ENCODE results near the gene TRIM44.
A peak's percentile ranks its signal among the peaks of the same experiment; 100 is the strongest.
"Not testable (repeated sequence)": the region's sequence is repeated elsewhere in the genome, so short reads cannot be mapped to it uniquely, and the experiment has no call there.

TRIM44 gene

DNA sequence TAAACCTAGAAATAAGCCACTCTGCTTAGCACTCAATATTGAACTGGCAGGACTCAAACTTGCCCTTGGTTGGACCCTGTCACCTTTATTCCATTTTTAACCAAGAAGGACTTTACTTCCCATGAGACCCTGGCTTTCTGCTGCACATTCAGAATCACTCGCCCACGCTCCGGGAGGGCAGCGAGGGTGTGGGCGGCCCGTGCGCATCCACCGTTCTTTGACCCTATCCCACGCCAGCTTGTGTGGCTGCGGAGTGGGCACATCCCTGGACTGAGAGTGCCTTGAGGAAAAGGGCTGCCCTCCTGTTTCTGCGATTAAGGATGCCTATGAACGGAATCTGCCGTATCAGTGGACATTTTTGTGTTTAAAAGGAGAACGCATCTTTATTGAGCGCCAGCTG lies 39.6 kb downstream of the TRIM44 start:
- TF ChIP-seq, protein P1, sequence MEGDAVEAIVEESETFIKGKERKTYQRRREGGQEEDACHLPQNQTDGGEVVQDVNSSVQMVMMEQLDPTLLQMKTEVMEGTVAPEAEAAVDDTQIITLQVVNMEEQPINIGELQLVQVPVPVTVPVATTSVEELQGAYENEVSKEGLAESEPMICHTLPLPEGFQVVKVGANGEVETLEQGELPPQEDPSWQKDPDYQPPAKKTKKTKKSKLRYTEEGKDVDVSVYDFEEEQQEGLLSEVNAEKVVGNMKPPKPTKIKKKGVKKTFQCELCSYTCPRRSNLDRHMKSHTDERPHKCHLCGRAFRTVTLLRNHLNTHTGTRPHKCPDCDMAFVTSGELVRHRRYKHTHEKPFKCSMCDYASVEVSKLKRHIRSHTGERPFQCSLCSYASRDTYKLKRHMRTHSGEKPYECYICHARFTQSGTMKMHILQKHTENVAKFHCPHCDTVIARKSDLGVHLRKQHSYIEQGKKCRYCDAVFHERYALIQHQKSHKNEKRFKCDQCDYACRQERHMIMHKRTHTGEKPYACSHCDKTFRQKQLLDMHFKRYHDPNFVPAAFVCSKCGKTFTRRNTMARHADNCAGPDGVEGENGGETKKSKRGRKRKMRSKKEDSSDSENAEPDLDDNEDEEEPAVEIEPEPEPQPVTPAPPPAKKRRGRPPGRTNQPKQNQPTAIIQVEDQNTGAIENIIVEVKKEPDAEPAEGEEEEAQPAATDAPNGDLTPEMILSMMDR (IDR thresholded peaks at IDR 0.05) = no peak
- no peak for TF ChIP-seq ZFX (IDR thresholded peaks at IDR 0.05; ENCODE audit: borderline replicate concordance)
- H3K27ac ChIP-seq = no peak overlapping the region

DNA sequence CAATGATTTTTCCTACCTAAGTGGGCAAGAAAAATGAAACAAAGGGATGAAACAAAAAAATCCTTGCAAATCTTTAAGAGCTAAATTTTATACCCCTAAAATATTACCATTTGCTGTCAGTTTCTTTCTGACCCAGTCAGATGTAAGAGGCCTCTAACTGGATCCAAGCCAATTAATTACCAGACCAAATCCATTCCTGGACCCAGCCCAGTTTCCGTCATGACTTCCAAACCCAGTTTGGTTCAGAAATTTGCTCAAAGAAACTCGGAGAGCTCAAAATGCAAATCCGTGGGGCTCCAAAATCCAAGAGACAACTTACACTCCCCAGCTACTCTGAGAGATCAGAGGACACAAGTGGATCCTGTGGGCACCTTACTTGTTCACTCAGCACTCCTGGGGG lies 46.8 kb downstream of the TRIM44 start:
- TF ChIP-seq, protein P1 (IDR thresholded peaks at IDR 0.05) = no peak
- no peak for TF ChIP-seq ZFX (IDR thresholded peaks at IDR 0.05; ENCODE audit: borderline replicate concordance)
- no peak overlapping the region for H3K27ac ChIP-seq

DNA sequence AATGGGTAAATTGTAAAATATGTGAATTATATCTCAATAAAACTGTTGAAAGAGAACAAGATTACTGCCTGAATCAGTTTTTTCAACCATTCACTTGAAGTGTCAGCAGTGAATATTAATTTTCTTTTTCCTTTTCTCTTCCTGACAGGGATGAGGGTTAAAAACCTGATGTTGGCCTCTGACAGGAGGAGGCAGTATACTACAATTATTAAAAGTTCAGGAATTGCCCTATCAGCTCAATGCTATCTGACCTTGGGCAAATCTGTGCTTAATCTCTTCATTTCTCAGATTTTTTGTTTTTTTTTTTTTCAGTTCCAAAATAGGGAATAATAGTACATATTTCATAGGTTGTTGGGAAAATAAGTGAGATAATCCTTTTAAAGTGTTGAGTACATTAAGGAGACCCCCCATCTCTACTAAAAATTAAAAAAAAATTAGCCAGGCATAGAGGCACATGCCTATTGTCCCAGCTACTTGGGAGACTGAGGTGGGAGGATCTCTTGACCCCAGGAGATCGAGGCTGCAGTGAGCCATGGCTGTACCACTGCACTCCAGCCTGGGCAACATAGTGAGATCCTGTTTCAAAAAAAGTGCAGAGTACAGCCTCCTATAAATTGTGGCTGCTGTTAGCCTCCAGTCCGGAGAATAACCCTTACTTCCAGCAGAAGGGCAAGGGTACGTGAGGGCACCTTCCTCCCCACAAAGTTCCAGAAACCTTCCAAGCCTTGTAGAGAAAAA lies 48.8 kb downstream of the TRIM44 start:
- TF ChIP-seq ZFX (IDR thresholded peaks at IDR 0.05; ENCODE audit: borderline replicate concordance) = no peak
- TF ChIP-seq, protein P1 (IDR thresholded peaks at IDR 0.05) = 0 out of 2 replicates have a peak, but pooled peaks have one; percentile 7
- no peak overlapping the region for H3K27ac ChIP-seq

DNA sequence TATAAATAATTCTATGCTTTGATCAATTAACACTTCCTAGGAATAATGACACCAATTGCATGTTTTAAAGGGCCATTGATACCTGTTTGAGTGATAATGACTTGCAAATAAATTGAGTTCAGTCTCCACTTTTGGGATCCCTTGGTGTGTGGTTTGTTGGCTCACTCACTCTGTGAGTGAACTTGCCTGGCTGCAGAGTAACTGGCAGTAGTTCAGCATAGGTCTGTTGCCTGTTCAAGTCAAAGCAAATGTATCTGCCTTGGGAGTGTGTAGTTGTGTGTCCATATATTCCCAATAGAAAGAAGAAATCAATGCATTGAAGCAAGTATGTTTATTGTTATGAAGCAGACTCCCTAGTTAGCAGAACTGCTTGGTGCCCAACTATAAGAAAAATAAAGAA lies 49.3 kb downstream of the TRIM44 start:
- no peak overlapping the region for H3K27ac ChIP-seq
- no peak for TF ChIP-seq ZFX (IDR thresholded peaks at IDR 0.05; ENCODE audit: borderline replicate concordance)
- TF ChIP-seq, protein P1 (IDR thresholded peaks at IDR 0.05) = no peak

DNA sequence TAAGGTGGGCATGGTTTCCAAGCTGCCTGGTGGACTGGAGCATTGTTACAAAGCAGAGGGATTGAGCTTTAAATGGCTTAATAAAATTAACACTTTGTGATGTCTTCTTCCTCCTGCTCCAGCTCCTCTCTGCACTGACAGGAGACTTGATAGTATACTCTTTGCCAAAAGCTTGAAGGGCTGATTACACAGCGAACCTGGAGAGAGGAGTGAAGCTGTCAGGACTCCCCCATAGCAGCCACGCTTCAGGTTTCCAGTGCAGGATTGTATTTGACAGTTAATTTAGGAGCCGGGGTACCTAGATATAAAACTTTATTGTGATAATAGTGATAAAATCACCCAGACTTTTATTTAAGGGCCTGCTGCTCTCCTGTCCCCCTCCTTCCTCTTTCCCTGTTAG lies 50.0 kb downstream of the TRIM44 start:
- H3K27ac ChIP-seq = no peak overlapping the region
- TF ChIP-seq, protein P1 (IDR thresholded peaks at IDR 0.05) = no peak
- no peak for TF ChIP-seq ZFX (IDR thresholded peaks at IDR 0.05; ENCODE audit: borderline replicate concordance)

DNA sequence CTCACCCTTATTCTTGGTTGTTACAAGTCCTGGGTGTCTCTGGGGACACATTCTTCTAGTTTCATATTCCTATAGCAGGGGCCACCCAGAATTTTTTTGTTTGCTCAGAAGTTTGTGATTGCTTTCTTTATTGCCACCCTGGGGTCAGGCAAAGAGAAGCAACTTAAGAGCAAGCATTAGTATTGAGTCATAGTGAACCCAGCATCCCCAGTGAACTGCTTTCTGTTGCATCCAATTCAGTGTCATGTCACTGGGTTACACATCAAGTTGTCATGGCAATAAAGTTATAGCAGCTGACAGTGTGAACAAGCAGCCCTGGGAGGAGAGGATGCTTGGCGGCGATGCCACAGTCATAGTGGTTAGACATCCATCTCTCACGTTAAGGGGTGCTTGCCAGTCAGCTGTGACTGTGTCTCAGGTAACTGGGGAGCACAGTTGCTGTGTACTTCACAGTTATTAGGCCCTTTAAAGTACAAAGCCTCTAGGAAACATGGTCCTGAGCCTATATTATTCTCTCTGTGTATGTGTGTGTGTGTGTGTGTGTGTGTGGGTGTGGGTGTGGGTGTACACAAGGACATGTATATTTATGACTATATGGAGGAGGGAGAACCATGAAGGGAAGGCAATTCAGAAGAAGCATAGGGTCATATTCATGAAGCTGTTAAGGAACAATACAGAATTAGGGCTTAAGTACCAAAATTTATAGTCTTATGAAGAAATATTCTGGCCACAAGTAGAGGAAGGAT lies 52.5 kb downstream of the TRIM44 start:
- TF ChIP-seq ZFX (IDR thresholded peaks at IDR 0.05; ENCODE audit: borderline replicate concordance) = no peak
- TF ChIP-seq, protein P1 (IDR thresholded peaks at IDR 0.05) = no peak
- no peak overlapping the region for H3K27ac ChIP-seq

DNA sequence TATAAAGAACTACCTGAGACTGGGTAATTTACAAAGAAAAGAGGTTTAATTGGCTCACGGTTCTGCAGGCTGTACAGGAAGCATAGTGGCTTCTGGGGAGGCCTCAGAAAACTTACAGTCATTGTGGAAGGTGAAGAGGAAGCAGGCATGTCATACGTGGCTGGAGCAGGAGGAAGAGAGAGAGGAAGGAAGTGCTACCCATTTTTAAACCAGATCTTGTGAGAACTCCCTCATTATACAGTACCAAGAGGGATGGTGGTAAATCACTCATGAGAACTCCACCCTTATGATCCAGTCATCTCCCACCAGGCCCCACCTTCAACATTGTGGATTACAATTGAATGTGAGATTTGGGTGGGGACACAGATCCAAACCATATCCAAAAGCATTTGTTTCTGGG lies 53.1 kb downstream of the TRIM44 start:
- H3K27ac ChIP-seq = not testable (repeated sequence)
